ENCODE measurements around the gene RLF. TPM values are rescaled to one million over a fixed set of nuclear protein-coding genes. Genes with fewer than 3 reads are reported as not detected.
"Not testable (repeated sequence)": the region's sequence is repeated elsewhere in the genome, so short reads cannot be mapped to it uniquely, and the experiment has no call there.

The RLF gene
- total and polyA plus RNA-seq, 3 donors from 2014 or later, result 16.4 to 28.4 (median 27.2) TPM

GRCh38 chr1:40185951-40186864 lies 25.0 kb downstream of the RLF start:
- DNase-seq, result no peak
- Histone ChIP-seq H3K27me3 (no peaks in the 10 kb centered on the region), H3K27ac (no peak overlapping the region), H3K4me3 (no peak overlapping the region), H3K4me1 (peaks cover 10% of the 10 kb centered on the region), H3K9me3 (no peaks in the 10 kb centered on the region), H3K36me3 (ENCODE audit: low read depth, missing control alignments) (no peaks in the 10 kb centered on the region)
- 92 to 95% methylated on average over 7 of the region's 7 CpGs for whole genome bisulfite sequencing, 2 donors
- TF ChIP-seq POLR2A (IDR thresholded peaks at IDR 0.05) (no peak), CTCF (IDR thresholded peaks at IDR 0.05) (no peak)
- intact Hi-C loops (cut with DNase I; ENCODE audit: low total_unique reads), result no loop called here

- intact Hi-C loops (cut with DNase I; ENCODE audit: low total_unique reads), result no loop called here
- no peaks in the 10 kb centered on the region for H3K27me3 ChIP-seq
- no peak overlapping the region for H3K27ac ChIP-seq
- no peaks in the 10 kb centered on the region for H3K9me3 ChIP-seq
- no peak for DNase-seq
- no peaks in the 10 kb centered on the region for H3K36me3 ChIP-seq (ENCODE audit: low read depth, missing control alignments)
- no peak for TF ChIP-seq POLR2A (IDR thresholded peaks at IDR 0.05)
- no peak for TF ChIP-seq CTCF (IDR thresholded peaks at IDR 0.05)
- H3K4me3 ChIP-seq, result no peak overlapping the region
- peaks cover 10% of the 10 kb centered on the region for H3K4me1 ChIP-seq
- WGBS, 2 donors, result 80 to 82% methylated on average over 1 of the region's 1 CpG
These were observed 26.2 kb downstream of the RLF start for GRCh38 chr1:40187399-40187798.

GRCh38 chr1:40194639-40195038 lies 33.5 kb downstream of the RLF start:
- DNase-seq; H3K9me3 ChIP-seq; H3K4me3 ChIP-seq; H3K36me3 ChIP-seq (ENCODE audit: low read depth, missing control alignments); H3K27ac ChIP-seq; H3K4me1 ChIP-seq; intact Hi-C loops (cut with DNase I; ENCODE audit: low total_unique reads); H3K27me3 ChIP-seq: not testable (repeated sequence)
- 91 to 92% methylated on average over 6 of the region's 6 CpGs for WGBS, 2 donors

GRCh38 chr1:40197656-40198055 lies 36.5 kb downstream of the RLF start:
- DNase-seq, result no peak
- no peak overlapping the region for H3K27ac ChIP-seq
- H3K4me3 ChIP-seq, result no peak overlapping the region
- intact Hi-C loops (cut with DNase I; ENCODE audit: low total_unique reads), result no loop called here
- no peaks in the 10 kb centered on the region for H3K27me3 ChIP-seq
- H3K4me1 ChIP-seq, result no peaks in the 10 kb centered on the region
- H3K9me3 ChIP-seq, result no peaks in the 10 kb centered on the region
- TF ChIP-seq CTCF (IDR thresholded peaks at IDR 0.05), result peak in 1 of 3 experiments; percentile 10
- TF ChIP-seq POLR2A (IDR thresholded peaks at IDR 0.05), result no peak
- no peaks in the 10 kb centered on the region for H3K36me3 ChIP-seq (ENCODE audit: low read depth, missing control alignments)
- 92 to 95% methylated on average over 1 of the region's 1 CpG for WGBS, 2 donors

- 66 to 77% methylated on average over 3 of the region's 3 CpGs for WGBS, 2 donors
- Histone ChIP-seq H3K9me3 (no peaks in the 10 kb centered on the region), H3K4me3 (no peak overlapping the region), H3K36me3 (ENCODE audit: low read depth, missing control alignments) (no peaks in the 10 kb centered on the region), H3K27ac (no peak overlapping the region), H3K4me1 (no peaks in the 10 kb centered on the region), H3K27me3 (no peaks in the 10 kb centered on the region)
- TF ChIP-seq POLR2A (IDR thresholded peaks at IDR 0.05) (no peak), CTCF (IDR thresholded peaks at IDR 0.05) (no peak)
- intact Hi-C loops (cut with DNase I; ENCODE audit: low total_unique reads), result no loop called here
- no peak for DNase-seq
These were observed 37.9 kb downstream of the RLF start for GRCh38 chr1:40199126-40199525.

Measured in testis (tissue), 3 donors.